Stimulated activated CD4-positive, alpha-beta T cell treated with anti-CD3 and anti-CD28 coated beads, Interleukin-15, amount 100 ng/mL, for 24 hours (primary cell): ENCODE data around the gene GPX2.
"Not testable (repeated sequence)": the region's sequence is repeated elsewhere in the genome, so short reads cannot be mapped to it uniquely, and the experiment has no call there.

Experiments used
- DNase-seq: peaks from one replicate; pipeline ENCODE4 v3.0.0-alpha.2; 2020

Gene GPX2

GRCh38 chr14:64938972-64939816, 3.4 kb downstream of the GPX2 start:
- DNase-seq, result no peak

- no peak for DNase-seq
These were observed 4.7 kb downstream of the GPX2 start for GRCh38 chr14:64937821-64938193.

GRCh38 chr14:64937171-64937820, 5.2 kb downstream of the GPX2 start:
- no peak for DNase-seq

GRCh38 chr14:64935508-64935907, 7.0 kb downstream of the GPX2 start:
- DNase-seq, result no peak

GRCh38 chr14:64934338-64934929, 8.1 kb downstream of the GPX2 start:
- no peak for DNase-seq

GRCh38 chr14:64932231-64932630, 10.3 kb downstream of the GPX2 start:
- DNase-seq, result no peak

GRCh38 chr14:64931123-64931522, 11.4 kb downstream of the GPX2 start:
- no peak for DNase-seq

- DNase-seq, result no peak
These were observed 12.3 kb downstream of the GPX2 start for GRCh38 chr14:64930085-64930843.

GRCh38 chr14:64929014-64929359, 13.6 kb downstream of the GPX2 start:
- no peak for DNase-seq

- no peak for DNase-seq
These were observed 14.1 kb downstream of the GPX2 start for GRCh38 chr14:64928239-64929013.

GRCh38 chr14:64927031-64927430, 15.5 kb downstream of the GPX2 start:
- no peak for DNase-seq

- no peak for DNase-seq
These were observed 16.0 kb downstream of the GPX2 start for GRCh38 chr14:64926398-64926995.

GRCh38 chr14:64923015-64923414, 19.5 kb downstream of the GPX2 start:
- no peak for DNase-seq

- no peak for DNase-seq
These were observed 22.1 kb downstream of the GPX2 start for GRCh38 chr14:64920465-64920864.

GRCh38 chr14:64919618-64920017, 22.9 kb downstream of the GPX2 start:
- DNase-seq, result no peak

GRCh38 chr14:64919215-64919614, 23.3 kb downstream of the GPX2 start:
- DNase-seq, result no peak

- DNase-seq, result no peak
These were observed 24.3 kb downstream of the GPX2 start for GRCh38 chr14:64918216-64918615.

- DNase-seq, result no peak
These were observed 26.7 kb downstream of the GPX2 start for GRCh38 chr14:64915797-64916196.

- DNase-seq, result no peak
These were observed 27.5 kb downstream of the GPX2 start for GRCh38 chr14:64915029-64915424.

GRCh38 chr14:64914237-64915028, 28.1 kb downstream of the GPX2 start, which contains the start of gene CHURC1:
CHURC1 (plus strand) TSS chr14:64914455; CDS start chr14:64914496, 41 bp downstream.
- peak; percentile 99 for DNase-seq

GRCh38 chr14:64913477-64913876, 29.1 kb downstream of the GPX2 start:
- DNase-seq, result not testable (repeated sequence)
